Neural progenitor cell (in vitro differentiated cells): Measurements from ENCODE around the gene AHSP. TPM values are rescaled to one million over a fixed set of nuclear protein-coding genes. Genes with fewer than 3 reads are reported as not detected.

Source experiments
- DNase-seq: peaks from one replicate; pipeline ENCODE4 v3.0.0-alpha.2; 2016; ENCODE audit warnings: low spot score
- H2AFZ ChIP-seq: fragments of 200-600 bp; sonication (generic); replicated peaks from 2 replicates; pipeline ENCODE4 v1.6.1; 2016; ENCODE audit warnings: antibody characterized with exemption
- H3F3A ChIP-seq: fragments of 200-600 bp; sonication (generic); 2 replicates; pipeline ENCODE4 v1.6.1; 2016; ENCODE audit warnings: antibody characterized with exemption, low read depth
- H3K27ac ChIP-seq: fragments of 200-600 bp; sonication (generic); 2 replicates; pipeline ENCODE4 v1.5.1; 2016; ENCODE audit warnings: mild to moderate bottlenecking
- H3K27me3 ChIP-seq: fragments of 200-600 bp; sonication (generic); 2 replicates; pipeline ENCODE4 v1.6.1; 2016; ENCODE audit warnings: mild to moderate bottlenecking, moderate library complexity
- H3K36me3 ChIP-seq: fragments of 200-600 bp; sonication (generic); 2 replicates; pipeline ENCODE4 v1.5.1; 2016
- H3K4me1 ChIP-seq: fragments of 200-600 bp; sonication (generic); 2 replicates; pipeline ENCODE4 v1.6.1; 2016; ENCODE audit warnings: mixed run types
- H3K4me2 ChIP-seq: fragments of 200-600 bp; sonication (generic); 2 replicates; pipeline ENCODE4 v1.6.1; 2016
- H3K4me3 ChIP-seq: fragments of 200-600 bp; sonication (generic); 2 replicates; pipeline ENCODE4 v1.5.1; 2016
- H3K79me2 ChIP-seq: fragments of 200-600 bp; sonication (generic); 2 replicates; pipeline ENCODE4 v1.6.1; 2016; ENCODE audit warnings: low read depth
- H3K9ac ChIP-seq: fragments of 200-600 bp; sonication (generic); 2 replicates; pipeline ENCODE4 v1.6.1; 2016
- H3K9me3 ChIP-seq: fragments of 200-600 bp; sonication (generic); 2 replicates; pipeline ENCODE4 v1.5.1; 2016; ENCODE audit warnings: low read depth
- H4K20me1 ChIP-seq: fragments of 200-600 bp; sonication (generic); 2 replicates; pipeline ENCODE4 v1.6.1; 2016; ENCODE audit warnings: low read depth
- H3K27ac Mint-ChIP-seq: 3 replicates; pipeline ENCODE4 v1.8.0; 2021; ENCODE audit warnings: mixed read lengths
- H3K27me3 Mint-ChIP-seq: 2 replicates; pipeline ENCODE4 v1.8.0; 2022; ENCODE audit warnings: low read depth, mild to moderate bottlenecking, inconsistent platforms, moderate library complexity, mixed read lengths; ENCODE audit not compliant: insufficient read depth
- H3K36me3 Mint-ChIP-seq: 3 replicates; pipeline ENCODE4 v1.8.0; 2021; ENCODE audit warnings: mixed read lengths
- H3K4me1 Mint-ChIP-seq: 3 replicates; pipeline ENCODE4 v1.8.0; 2021; ENCODE audit warnings: mixed read lengths
- H3K4me3 Mint-ChIP-seq: 3 replicates; pipeline ENCODE4 v1.8.0; 2021; ENCODE audit warnings: mild to moderate bottlenecking, moderate library complexity, mixed read lengths
- H3K9me3 Mint-ChIP-seq: 3 replicates; pipeline ENCODE4 v1.8.0; 2020; ENCODE audit warnings: mixed read lengths
- CTCF ChIP-seq: fragments of 200-600 bp; sonication (generic); IDR thresholded peaks from 2 replicates; pipeline ENCODE4 v1.5.1; 2017; ENCODE audit warnings: antibody characterized with exemption, mild to moderate bottlenecking
- EZH2 ChIP-seq: fragments of 200-600 bp; sonication (generic); IDR thresholded peaks from 2 replicates; pipeline ENCODE4 v1.6.1; 2017; ENCODE audit warnings: antibody characterized with exemption, mild to moderate bottlenecking, moderate library complexity
- EZH2phosphoT487 ChIP-seq: fragments of 200-600 bp; sonication (generic); IDR thresholded peaks from 2 replicates; pipeline ENCODE4 v1.6.1; 2017; ENCODE audit warnings: antibody characterized with exemption
- total RNA-seq: library from RNA; depleted of rRNA; stranded (reverse); fragments of >200 nt; gene quantifications from 2 replicates; pipeline ENCODE4 v1.2.3, GENCODE V29; 2015; ENCODE audit warnings: low replicate concordance

AHSP gene
- total RNA-seq, 1 donor from 2014 or later: not detected

GRCh38 chr16:31487720-31488467 is 39.8 kb upstream of the AHSP start:
- peaks cover 5% of the 10 kb centered on the region for H3K4me1 ChIP-seq
- H3K36me3 ChIP-seq: no peaks in the 10 kb centered on the region
- no peaks in the 10 kb centered on the region for H3K79me2 ChIP-seq
- no peaks in the 10 kb centered on the region for H3F3A ChIP-seq
- peaks cover 12% of the 10 kb centered on the region for H3K36me3 Mint-ChIP-seq
- peaks cover 3% of the 10 kb centered on the region for H3K9me3 Mint-ChIP-seq
- H3K4me3 Mint-ChIP-seq: peak overlapping the region; percentile 82
- no peaks in the 10 kb centered on the region for H3K4me1 Mint-ChIP-seq
- H2AFZ ChIP-seq: peak overlapping the region; percentile 48
- no peak overlapping the region for H3K27ac ChIP-seq
- H4K20me1 ChIP-seq: peaks cover 25% of the 10 kb centered on the region
- peak; percentile 76 for DNase-seq
- no peak overlapping the region for H3K9ac ChIP-seq
- peaks cover 41% of the 10 kb centered on the region for H3K27me3 Mint-ChIP-seq
- no peaks in the 10 kb centered on the region for H3K9me3 ChIP-seq
- peak overlapping the region; percentile 87 for H3K4me2 ChIP-seq
- peaks cover 70% of the 10 kb centered on the region for H3K27me3 ChIP-seq
- H3K27ac Mint-ChIP-seq: no peak overlapping the region
- H3K4me3 ChIP-seq: peak overlapping the region; percentile 56
- TF ChIP-seq CTCF (no peak), EZH2phosphoT487 (peak; percentile 52), EZH2 (peak; percentile 72)

- no peak overlapping the region for H2AFZ ChIP-seq
- peaks cover 41% of the 10 kb centered on the region for H3K27me3 Mint-ChIP-seq
- no peaks in the 10 kb centered on the region for H3K9me3 ChIP-seq
- peaks cover 62% of the 10 kb centered on the region for H3K27me3 ChIP-seq
- peak overlapping the region; percentile 41 for H3K4me3 Mint-ChIP-seq
- peaks cover 25% of the 10 kb centered on the region for H4K20me1 ChIP-seq
- H3K4me1 Mint-ChIP-seq: no peaks in the 10 kb centered on the region
- TF ChIP-seq EZH2 (no peak), EZH2phosphoT487 (no peak), CTCF (no peak)
- H3K4me1 ChIP-seq: peaks cover 5% of the 10 kb centered on the region
- H3K9me3 Mint-ChIP-seq: peaks cover 3% of the 10 kb centered on the region
- H3F3A ChIP-seq: no peaks in the 10 kb centered on the region
- no peaks in the 10 kb centered on the region for H3K79me2 ChIP-seq
- no peak overlapping the region for H3K27ac Mint-ChIP-seq
- DNase-seq: no peak
- H3K36me3 ChIP-seq: no peaks in the 10 kb centered on the region
- peak overlapping the region; percentile 87 for H3K4me2 ChIP-seq
- H3K27ac ChIP-seq: no peak overlapping the region
- H3K9ac ChIP-seq: no peak overlapping the region
- peak overlapping the region; percentile 56 for H3K4me3 ChIP-seq
- peaks cover 15% of the 10 kb centered on the region for H3K36me3 Mint-ChIP-seq
These were observed 39.0 kb upstream of the AHSP start for GRCh38 chr16:31488468-31489297.

- no peak for TF ChIP-seq CTCF
- no peak for TF ChIP-seq EZH2phosphoT487
- no peak for TF ChIP-seq EZH2
- H2AFZ ChIP-seq: no peak overlapping the region
- H3K36me3 ChIP-seq: no peaks in the 10 kb centered on the region
- Mint-ChIP-seq H3K27ac (no peak overlapping the region), H3K27me3 (peaks cover 39% of the 10 kb centered on the region), H3K4me1 (no peaks in the 10 kb centered on the region), H3K4me3 (peak overlapping the region; percentile 41), H3K9me3 (peaks cover 3% of the 10 kb centered on the region), H3K36me3 (peaks cover 15% of the 10 kb centered on the region)
- H3K27ac ChIP-seq: no peak overlapping the region
- H3K27me3 ChIP-seq: peaks cover 56% of the 10 kb centered on the region
- DNase-seq: no peak
- no peaks in the 10 kb centered on the region for H3K79me2 ChIP-seq
- no peak overlapping the region for H3K9ac ChIP-seq
- H3K9me3 ChIP-seq: no peaks in the 10 kb centered on the region
- no peak overlapping the region for H3K4me3 ChIP-seq
- peaks cover 5% of the 10 kb centered on the region for H3K4me1 ChIP-seq
- H4K20me1 ChIP-seq: peaks cover 25% of the 10 kb centered on the region
- no peak overlapping the region for H3K4me2 ChIP-seq
- H3F3A ChIP-seq: no peaks in the 10 kb centered on the region
These were observed 38.5 kb upstream of the AHSP start for GRCh38 chr16:31489298-31489564.
